ENCODE results near the gene PAX1.

The PAX1 gene

DNA sequence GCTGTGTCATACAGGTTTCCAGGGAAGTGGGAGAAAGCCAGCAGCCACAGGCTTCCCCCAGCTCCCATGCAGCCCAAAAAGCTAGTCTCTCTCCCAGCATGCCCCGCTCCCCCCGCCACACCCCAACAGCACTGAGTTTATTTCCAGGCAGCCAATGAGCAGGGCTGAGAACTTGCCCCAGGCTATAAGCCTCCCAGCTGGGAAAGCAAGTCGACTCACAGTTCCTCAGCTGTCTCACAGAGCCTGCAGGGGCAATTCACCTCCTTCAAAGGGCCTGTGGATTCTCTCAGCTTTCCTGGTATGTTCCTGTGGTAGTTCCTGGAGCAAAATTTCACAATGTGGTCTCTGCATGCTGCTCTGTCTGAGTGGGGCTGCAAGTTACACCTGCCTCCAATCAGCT is 34.2 kb downstream of the PAX1 start:
- no peak for DNase-seq (ENCODE audit: low spot score)

DNA sequence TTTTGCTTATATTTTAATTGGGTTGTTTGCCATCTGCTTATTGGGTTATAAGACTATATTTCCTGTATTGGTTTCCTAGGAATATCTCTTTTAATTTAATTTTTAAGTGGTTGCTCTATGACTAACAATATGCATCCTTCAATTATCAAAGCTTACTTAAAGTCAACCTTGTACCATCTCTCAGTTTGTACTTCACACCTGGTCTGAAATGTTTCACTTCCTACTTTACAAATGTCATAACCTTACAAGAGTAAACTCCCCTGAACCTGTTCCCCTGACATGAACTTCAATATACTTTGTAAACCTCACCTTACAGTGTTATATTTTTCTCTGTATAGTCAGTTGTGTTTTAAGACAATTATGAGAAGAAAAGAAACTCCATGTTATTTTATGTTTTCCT is 35.8 kb downstream of the PAX1 start:
- no peak for DNase-seq (ENCODE audit: low spot score)

DNA sequence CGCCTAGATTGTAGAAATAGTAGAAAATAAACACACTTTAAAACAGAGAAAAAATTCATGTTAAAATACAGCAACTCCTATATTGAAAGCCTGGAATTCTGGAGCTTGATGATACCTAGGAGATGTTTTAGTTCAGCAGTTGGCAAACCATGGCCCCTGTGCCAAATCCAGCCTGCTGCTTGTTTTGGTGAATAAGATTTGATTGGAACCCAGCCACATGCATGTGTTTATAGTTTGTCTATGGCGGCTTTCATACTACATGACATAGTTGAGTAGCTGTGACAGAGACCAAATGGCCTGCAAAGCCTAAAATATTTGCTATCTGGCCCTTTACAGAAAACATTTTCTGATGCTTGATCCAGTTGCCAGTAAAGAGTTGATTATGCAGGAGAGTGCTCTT is 57.2 kb downstream of the PAX1 start:
- DNase-seq (ENCODE audit: low spot score), result no peak

DNA sequence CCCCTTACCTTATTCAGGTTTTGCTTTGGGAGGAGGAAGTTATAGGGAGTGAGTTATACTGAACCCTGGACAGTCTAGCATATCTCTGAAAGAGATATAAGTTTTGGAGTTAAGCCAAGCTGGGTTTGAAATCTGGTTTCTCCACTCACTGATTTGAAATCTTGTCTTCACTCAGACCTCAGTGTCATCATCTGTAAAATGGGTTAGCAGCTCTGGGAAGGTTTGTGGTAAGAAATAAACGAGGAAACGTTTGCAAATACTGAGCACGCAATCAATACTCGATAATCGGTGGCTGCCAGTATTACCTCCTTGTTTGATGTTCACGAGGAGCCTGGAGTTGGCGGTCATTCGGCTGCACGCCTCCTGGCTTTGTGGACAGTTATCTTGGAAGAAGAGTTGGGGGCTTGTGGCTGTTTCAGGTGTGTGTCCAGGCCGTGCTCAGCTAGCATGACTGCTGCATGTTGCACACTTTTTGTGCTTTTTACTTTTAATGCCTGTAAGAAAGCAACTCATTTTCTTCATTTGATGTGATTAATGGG is 61.8 kb downstream of the PAX1 start:
- no peak for DNase-seq (ENCODE audit: low spot score)

GRCh38 chr20:21767739-21768223 is 62.3 kb downstream of the PAX1 start:
- DNase-seq (ENCODE audit: low spot score), result no peak
